GM18505 (cell line): ENCODE measurements around the gene HGS.

Source experiments
- ATAC-seq: cut with Tn5 transposase; IDR thresholded peaks from one replicate; pipeline ENCODE4 v1.9.1; 2021; ENCODE audit not compliant: unreplicated experiment
- POLR2A ChIP-seq: IDR thresholded peaks from 4 replicates; pipeline ENCODE4 v1.6.1; 2011; ENCODE audit warnings: borderline replicate concordance; ENCODE audit not compliant: insufficient read depth, insufficient read length; ENCODE audit errors: extremely low read depth

Gene HGS

GRCh38 chr17:81647640-81648012 is 36.2 kb upstream of the HGS start:
- ATAC-seq = no peak
- TF ChIP-seq POLR2A = no peak

- no peak for TF ChIP-seq POLR2A
- no peak for ATAC-seq
Measured at GRCh38 chr17:81648013-81648706, 35.7 kb upstream of the HGS start.

- TF ChIP-seq POLR2A = no peak
- ATAC-seq = no peak
Measured at GRCh38 chr17:81648707-81649085, 35.1 kb upstream of the HGS start.

GRCh38 chr17:81650951-81651350 is 32.9 kb upstream of the HGS start:
- no peak for ATAC-seq
- no peak for TF ChIP-seq POLR2A

- ATAC-seq = no peak
Measured at GRCh38 chr17:81651692-81652091, 32.1 kb upstream of the HGS start.

GRCh38 chr17:81652906-81653771 is 30.7 kb upstream of the HGS start:
- no peak for ATAC-seq
- no peak for TF ChIP-seq POLR2A

More at GRCh38 chr17:81651692-81652091, 32.1 kb upstream of the HGS start:
- TF ChIP-seq POLR2A = no peak

GRCh38 chr17:81655378-81656117 is 28.3 kb upstream of the HGS start:
- TF ChIP-seq POLR2A = no peak
- ATAC-seq = no peak

DNA sequence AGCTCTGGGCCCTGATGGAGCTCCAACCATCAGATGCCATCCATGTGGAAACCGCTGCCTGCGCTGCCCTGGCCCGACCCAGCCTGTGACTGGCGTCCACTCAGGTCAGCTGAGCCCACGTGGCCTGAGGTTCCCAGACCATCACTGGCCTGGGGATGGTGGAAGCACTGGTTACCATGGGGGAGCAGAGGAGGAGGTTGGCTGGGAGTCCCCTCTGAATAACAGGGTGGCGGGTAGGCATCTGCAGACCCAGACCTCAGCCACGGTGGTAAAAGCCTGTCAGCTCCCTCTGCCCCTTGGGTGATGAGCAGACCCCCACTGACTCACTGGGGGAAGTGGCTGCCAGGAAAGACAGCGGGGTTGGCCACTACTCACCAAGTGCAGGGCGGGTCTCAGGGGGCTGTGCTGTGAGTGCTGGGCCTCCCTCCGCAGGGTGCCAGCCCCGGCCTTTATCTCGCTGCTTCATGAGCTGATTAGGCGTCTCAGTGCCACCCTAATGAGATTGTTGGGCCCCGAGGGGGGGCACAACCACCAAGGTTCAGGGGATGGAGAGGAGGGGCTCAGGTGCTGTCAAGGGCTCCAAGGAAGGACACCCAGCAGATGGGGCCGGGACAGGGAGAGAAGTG is 27.6 kb upstream of the HGS start, which contains the start of gene PDE6G:
PDE6G (minus strand) TSS at position 425 of the 626 bp plus-strand sequence. CDS start 3,237 bp downstream, outside the sequence.
- ATAC-seq = no peak

GRCh38 chr17:81656835-81657234 is 27.0 kb upstream of the HGS start:
- TF ChIP-seq POLR2A = no peak
- ATAC-seq = no peak

More for the DNA sequence above, 27.6 kb upstream of the HGS start, which contains the start of gene PDE6G:
- no peak for TF ChIP-seq POLR2A

- no peak for ATAC-seq
- TF ChIP-seq POLR2A = no peak
Measured at GRCh38 chr17:81659038-81659437, 24.8 kb upstream of the HGS start.

GRCh38 chr17:81660441-81660840 is 23.4 kb upstream of the HGS start:
- no peak for TF ChIP-seq POLR2A
- ATAC-seq = no peak

DNA sequence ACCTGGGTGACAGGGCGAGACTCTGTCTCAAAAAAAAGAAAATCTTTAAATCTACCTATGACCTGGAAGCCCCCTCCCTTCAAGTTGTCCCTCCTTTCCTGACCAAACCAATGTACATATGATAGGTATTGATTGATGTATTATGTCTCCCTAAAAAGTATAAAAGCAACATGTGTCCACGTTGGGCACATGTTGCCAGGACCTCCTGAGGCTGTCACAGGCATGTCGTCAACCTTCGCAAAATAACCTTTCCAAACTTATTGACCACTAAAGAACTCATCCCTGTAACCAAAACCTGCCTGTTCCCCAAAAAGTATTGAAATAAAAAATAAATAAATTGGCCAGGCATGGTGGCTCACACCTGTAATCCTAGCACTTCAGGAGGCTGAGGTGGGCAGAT is 21.8 kb upstream of the HGS start:
- no peak for TF ChIP-seq POLR2A
- no peak for ATAC-seq

DNA sequence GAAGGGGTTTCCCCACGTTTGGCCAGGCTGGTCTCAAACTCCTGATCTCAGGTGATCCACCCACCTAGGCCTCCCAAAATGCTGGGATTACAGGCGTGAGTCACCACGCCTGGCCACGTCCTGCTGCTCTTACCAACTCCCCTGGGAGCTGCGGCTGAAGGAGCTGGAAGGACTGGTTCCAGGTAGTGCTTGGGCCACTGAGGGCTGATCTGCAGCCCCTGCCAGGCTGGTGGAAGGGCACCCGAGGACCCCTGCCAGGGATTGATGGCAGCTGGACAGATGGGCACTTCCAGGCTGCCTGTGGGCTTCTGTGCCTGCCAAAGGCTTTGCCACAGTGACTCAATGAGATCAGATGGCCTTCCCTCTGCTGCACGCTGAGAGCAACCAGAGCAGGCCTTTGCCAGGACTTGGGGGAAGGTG is 19.8 kb upstream of the HGS start:
- no peak for TF ChIP-seq POLR2A
- no peak for ATAC-seq
